B cell (primary cell): ENCODE data around the gene PHOSPHO1.

Experiments used
- EZH2 ChIP-seq: IDR thresholded peaks from 2 replicates; pipeline ENCODE4 v1.6.1; 2012; ENCODE audit warnings: borderline replicate concordance, low read depth, mild to moderate bottlenecking, moderate library complexity, low read length; ENCODE audit not compliant: insufficient read depth, poor library complexity, severe bottlenecking
- TF ChIP-seq, protein P1 (sequence below): fragments of 200-600 bp; IDR thresholded peaks from one replicate; pipeline ENCODE4 v1.8.0; 2022; ENCODE audit warnings: antibody characterized with exemption, mild to moderate bottlenecking

DNA sequence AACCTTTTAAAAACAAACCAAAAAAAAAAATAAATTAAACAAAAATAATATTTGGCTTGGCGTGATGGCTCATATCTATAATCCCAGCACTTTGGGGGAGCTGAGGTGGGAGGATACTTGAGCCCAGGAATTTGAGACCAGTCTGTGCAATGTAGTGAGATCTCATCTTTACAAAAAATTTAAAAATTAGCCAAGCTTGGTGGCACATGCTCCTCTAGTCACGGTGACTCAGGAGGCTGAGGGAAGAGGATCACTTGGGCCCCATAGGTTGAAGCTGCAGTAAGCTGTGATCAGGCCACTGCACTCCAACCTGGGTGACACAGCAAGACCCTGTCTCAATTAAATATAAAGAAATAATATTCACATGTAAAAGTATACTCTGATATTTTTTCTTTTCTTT is 32.4 kb downstream of the PHOSPHO1 start:
- TF ChIP-seq, protein P1, sequence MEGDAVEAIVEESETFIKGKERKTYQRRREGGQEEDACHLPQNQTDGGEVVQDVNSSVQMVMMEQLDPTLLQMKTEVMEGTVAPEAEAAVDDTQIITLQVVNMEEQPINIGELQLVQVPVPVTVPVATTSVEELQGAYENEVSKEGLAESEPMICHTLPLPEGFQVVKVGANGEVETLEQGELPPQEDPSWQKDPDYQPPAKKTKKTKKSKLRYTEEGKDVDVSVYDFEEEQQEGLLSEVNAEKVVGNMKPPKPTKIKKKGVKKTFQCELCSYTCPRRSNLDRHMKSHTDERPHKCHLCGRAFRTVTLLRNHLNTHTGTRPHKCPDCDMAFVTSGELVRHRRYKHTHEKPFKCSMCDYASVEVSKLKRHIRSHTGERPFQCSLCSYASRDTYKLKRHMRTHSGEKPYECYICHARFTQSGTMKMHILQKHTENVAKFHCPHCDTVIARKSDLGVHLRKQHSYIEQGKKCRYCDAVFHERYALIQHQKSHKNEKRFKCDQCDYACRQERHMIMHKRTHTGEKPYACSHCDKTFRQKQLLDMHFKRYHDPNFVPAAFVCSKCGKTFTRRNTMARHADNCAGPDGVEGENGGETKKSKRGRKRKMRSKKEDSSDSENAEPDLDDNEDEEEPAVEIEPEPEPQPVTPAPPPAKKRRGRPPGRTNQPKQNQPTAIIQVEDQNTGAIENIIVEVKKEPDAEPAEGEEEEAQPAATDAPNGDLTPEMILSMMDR = no peak
- no peak for TF ChIP-seq EZH2
